ENCODE results near the gene METTL26. TPM values are rescaled to one million over a fixed set of nuclear protein-coding genes. Genes with fewer than 3 reads are reported as not detected.

The METTL26 gene
- total and polyA plus RNA-seq, 9 of the 15 experiments (the other 6 are each of a cell fraction or from before 2014, with no cell fraction given) = 7.3 to 262 (median 80.9) TPM

DNA sequence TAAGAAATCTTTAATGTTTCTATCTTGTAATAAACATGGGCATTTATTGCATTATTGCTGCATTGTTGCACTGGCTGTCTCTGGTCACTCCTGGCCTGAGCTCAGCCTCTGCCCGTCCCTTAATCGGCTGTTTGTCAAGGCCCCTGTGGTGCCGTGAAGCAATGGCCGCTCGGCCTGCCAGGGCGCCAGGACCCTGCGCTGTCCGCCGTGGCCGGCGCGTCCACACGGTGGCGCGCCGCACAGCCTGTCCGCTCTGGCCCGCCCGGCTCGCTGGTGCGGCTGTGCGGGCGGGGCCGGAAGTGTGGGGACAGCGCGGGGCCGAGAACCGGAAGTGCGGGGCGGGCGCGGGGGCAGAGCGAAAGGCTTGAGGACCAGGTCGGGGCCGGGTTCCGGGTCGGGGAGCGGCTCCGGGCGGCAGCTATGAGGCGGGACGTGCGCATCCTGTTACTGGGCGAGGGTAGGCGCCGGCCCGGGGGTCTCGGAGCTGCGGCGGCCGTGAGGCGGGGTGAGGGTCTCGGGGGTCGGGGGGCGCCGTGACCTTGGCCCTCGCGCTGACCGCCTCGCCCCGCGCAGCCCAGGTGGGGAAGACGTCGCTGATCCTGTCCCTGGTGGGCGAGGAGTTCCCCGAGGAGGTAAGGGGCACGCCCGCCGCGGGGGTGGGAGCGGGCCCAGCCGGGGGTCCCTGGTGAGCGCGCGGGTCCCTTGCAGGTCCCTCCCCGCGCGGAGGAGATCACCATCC, 31.8 kb upstream of the METTL26 start, which contains the start of gene RHOT2 (continued):
- TF ChIP-seq FOXA1 (IDR thresholded peaks at IDR 0.05; ENCODE audit: borderline replicate concordance) (no peak), ELF1 (tag; IDR thresholded peaks at IDR 0.05) (peak; percentile 94), TCF3 (CRISPR knock-in tag; IDR thresholded peaks at IDR 0.05) (peak; percentile 59; the same call in 1 of the 2 replicates), YY1 (IDR thresholded peaks at IDR 0.05; ENCODE audit: borderline replicate concordance in 1 of 3, control insufficient read depth in 1 of 3, extremely low read depth in 1 of 3, insufficient read depth in 3 of 3, insufficient read length in 1 of 3, insufficient replicate concordance in 2 of 3, low read depth in 1 of 3, low read length in 2 of 3) (peak; percentile 75 to 96 (median 93)), KHSRP (IDR thresholded peaks at IDR 0.05) (no peak), ZBED1 (IDR thresholded peaks at IDR 0.05) (no peak), ZNF140 (CRISPR knock-in tag; IDR thresholded peaks at IDR 0.05) (no peak), CAMTA2 (CRISPR knock-in tag; conservative IDR thresholded peaks at IDR 0.05) (no peak), SMAD1 (IDR thresholded peaks at IDR 0.05; ENCODE audit: low read depth, low read length, partially characterized antibody) (peak; percentile 53), ZBTB33 (CRISPR knock-in tag; IDR thresholded peaks at IDR 0.05) (peak; percentile 97), SMARCE1 (IDR thresholded peaks at IDR 0.05) (no peak), TCF7L2 (IDR thresholded peaks at IDR 0.05; ENCODE audit: low read depth, low read length) (no peak), JUN (IDR thresholded peaks at IDR 0.05; ENCODE audit: borderline replicate concordance, low read depth, low read length) (peak; percentile 68; the same call in 1 of the 2 replicates), JUN (CRISPR knock-in tag; IDR thresholded peaks at IDR 0.05; ENCODE audit: borderline replicate concordance) (no peak), ZNF311 (CRISPR knock-in tag; IDR thresholded peaks at IDR 0.05) (no peak), GATAD2A (IDR thresholded peaks at IDR 0.05) (no peak), RHOXF2B (CRISPR knock-in tag; conservative IDR thresholded peaks at IDR 0.05) (no peak), ELF4 (CRISPR knock-in tag; IDR thresholded peaks at IDR 0.05) (no peak), SIRT6 (IDR thresholded peaks at IDR 0.05; ENCODE audit: low read depth, low read length) (no peak), SMARCA4 (IDR thresholded peaks at IDR 0.05) (no peak), EHMT2 (IDR thresholded peaks at IDR 0.05) (no peak), TBL1XR1 (IDR thresholded peaks at IDR 0.05; ENCODE audit: low read length in 2 of 2) (peak in 1 of 2 experiments; percentile 57; a peak in 1 of 4 replicates)
- TF ChIP-seq, protein P1, sequence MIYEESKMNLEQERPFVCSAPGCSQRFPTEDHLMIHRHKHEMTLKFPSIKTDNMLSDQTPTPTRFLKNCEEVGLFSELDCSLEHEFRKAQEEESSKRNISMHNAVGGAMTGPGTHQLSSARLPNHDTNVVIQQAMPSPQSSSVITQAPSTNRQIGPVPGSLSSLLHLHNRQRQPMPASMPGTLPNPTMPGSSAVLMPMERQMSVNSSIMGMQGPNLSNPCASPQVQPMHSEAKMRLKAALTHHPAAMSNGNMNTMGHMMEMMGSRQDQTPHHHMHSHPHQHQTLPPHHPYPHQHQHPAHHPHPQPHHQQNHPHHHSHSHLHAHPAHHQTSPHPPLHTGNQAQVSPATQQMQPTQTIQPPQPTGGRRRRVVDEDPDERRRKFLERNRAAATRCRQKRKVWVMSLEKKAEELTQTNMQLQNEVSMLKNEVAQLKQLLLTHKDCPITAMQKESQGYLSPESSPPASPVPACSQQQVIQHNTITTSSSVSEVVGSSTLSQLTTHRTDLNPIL (CRISPR knock-in tag; IDR thresholded peaks at IDR 0.05) = no peak
- TF ChIP-seq, protein P2, sequence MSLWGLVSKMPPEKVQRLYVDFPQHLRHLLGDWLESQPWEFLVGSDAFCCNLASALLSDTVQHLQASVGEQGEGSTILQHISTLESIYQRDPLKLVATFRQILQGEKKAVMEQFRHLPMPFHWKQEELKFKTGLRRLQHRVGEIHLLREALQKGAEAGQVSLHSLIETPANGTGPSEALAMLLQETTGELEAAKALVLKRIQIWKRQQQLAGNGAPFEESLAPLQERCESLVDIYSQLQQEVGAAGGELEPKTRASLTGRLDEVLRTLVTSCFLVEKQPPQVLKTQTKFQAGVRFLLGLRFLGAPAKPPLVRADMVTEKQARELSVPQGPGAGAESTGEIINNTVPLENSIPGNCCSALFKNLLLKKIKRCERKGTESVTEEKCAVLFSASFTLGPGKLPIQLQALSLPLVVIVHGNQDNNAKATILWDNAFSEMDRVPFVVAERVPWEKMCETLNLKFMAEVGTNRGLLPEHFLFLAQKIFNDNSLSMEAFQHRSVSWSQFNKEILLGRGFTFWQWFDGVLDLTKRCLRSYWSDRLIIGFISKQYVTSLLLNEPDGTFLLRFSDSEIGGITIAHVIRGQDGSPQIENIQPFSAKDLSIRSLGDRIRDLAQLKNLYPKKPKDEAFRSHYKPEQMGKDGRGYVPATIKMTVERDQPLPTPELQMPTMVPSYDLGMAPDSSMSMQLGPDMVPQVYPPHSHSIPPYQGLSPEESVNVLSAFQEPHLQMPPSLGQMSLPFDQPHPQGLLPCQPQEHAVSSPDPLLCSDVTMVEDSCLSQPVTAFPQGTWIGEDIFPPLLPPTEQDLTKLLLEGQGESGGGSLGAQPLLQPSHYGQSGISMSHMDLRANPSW (CRISPR knock-in tag; IDR thresholded peaks at IDR 0.05) = no peak
